Lower leg skin (tissue), 3 donors: ENCODE results near the gene DCAF7.

ENCODE experiments used
- POLR2A ChIP-seq, 2 donors: fragments of 450-650 bp; IDR thresholded peaks; one replicate each; pipeline ENCODE4 v1.6.1; 2016 to 2017; ENCODE audit warnings: antibody characterized with exemption in 2 of 2, mild to moderate bottlenecking in 1 of 2, moderate library complexity in 1 of 2
- TF ChIP-seq, protein P1 (sequence below), 3 donors: fragments of 450-650 bp; IDR thresholded peaks; one replicate each; pipeline ENCODE4 v1.5.1; 2016; ENCODE audit warnings: antibody characterized with exemption in 3 of 3, mild to moderate bottlenecking in 3 of 3, moderate library complexity in 2 of 3

DNA sequence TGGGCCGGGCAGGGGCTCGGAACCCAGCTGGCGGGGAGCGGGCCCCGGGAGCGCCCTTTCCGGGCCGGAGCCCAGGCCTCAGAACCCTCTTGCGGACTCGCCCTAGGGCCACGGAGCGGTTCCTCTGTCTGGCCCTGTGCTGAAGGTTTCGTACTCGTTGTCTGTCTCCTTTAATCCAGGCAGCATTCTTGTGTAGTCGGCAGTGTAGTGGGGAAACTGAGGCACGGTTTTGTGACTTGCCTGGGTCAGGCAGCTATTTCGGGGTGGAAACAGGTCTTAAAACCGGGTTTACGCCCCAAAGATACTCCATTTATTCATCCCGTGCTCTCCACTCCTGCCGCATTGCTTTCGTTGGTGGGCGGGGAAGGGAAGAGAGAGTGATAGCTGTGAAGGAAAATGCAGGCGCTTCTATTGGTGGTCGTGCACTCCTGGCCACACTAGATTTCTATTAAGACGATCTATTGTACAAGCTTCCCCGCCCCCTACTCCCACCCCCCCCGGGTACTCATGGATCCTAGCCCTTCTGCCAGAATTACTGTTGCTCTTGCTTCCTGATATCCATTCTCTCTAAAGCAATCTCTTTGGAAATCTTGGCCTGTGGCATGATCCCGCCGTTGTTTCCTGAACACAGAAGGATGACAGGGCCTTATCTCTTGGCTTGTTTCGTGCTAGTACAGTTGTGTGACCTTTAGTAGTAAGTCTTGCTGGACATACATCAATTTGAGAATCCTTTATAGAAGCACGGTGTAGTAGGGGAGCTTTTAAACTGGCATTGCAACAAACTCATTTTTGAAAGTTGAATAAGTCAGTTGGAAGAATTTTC is 751 bp downstream of the DCAF7 start:
- TF ChIP-seq, protein P1, sequence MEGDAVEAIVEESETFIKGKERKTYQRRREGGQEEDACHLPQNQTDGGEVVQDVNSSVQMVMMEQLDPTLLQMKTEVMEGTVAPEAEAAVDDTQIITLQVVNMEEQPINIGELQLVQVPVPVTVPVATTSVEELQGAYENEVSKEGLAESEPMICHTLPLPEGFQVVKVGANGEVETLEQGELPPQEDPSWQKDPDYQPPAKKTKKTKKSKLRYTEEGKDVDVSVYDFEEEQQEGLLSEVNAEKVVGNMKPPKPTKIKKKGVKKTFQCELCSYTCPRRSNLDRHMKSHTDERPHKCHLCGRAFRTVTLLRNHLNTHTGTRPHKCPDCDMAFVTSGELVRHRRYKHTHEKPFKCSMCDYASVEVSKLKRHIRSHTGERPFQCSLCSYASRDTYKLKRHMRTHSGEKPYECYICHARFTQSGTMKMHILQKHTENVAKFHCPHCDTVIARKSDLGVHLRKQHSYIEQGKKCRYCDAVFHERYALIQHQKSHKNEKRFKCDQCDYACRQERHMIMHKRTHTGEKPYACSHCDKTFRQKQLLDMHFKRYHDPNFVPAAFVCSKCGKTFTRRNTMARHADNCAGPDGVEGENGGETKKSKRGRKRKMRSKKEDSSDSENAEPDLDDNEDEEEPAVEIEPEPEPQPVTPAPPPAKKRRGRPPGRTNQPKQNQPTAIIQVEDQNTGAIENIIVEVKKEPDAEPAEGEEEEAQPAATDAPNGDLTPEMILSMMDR (IDR thresholded peaks at IDR 0.05) = no peak
- TF ChIP-seq POLR2A (IDR thresholded peaks at IDR 0.05) = no peak
